CD4-positive, CD25-positive, alpha-beta regulatory T cell (primary cell): ENCODE measurements around the gene OCA2. TPM values are rescaled to one million over a fixed set of nuclear protein-coding genes. Genes with fewer than 3 reads are reported as not detected.

Experiments used
- ATAC-seq, 2 donors: fragments of 150-1000 bp; cut with Tn5 transposase; one replicate each; pipeline ENCODE4 v1.10.0; 2021; ENCODE audit warnings: low read depth in 2 of 2, moderate number of reproducible peaks in 2 of 2, moderate library complexity in 1 of 2
- DNase-seq, 3 donors: peaks; one replicate each; pipeline versions ENCODE4 v3.0.0 to v3.0.0-alpha.2; 2012 to 2022; ENCODE audit warnings: mixed read lengths in 1 of 3
- H3K27ac ChIP-seq: one replicate; pipeline ENCODE4 v1.7.0; 2013; ENCODE audit warnings: mild to moderate bottlenecking, low read length; ENCODE audit not compliant: insufficient read depth, poor library complexity, severe bottlenecking
- H3K27me3 ChIP-seq: one replicate; pipeline ENCODE4 v1.7.0; 2013; ENCODE audit warnings: low read length; ENCODE audit not compliant: control insufficient read depth, insufficient read depth
- H3K36me3 ChIP-seq: one replicate; pipeline ENCODE4 v1.7.0; 2013; ENCODE audit warnings: mild to moderate bottlenecking, low read length, moderate library complexity; ENCODE audit not compliant: control insufficient read depth, insufficient read depth
- H3K4me1 ChIP-seq: 2 replicates; pipeline ENCODE4 v1.7.0; 2013; ENCODE audit warnings: mild to moderate bottlenecking, low read length; ENCODE audit not compliant: insufficient read depth, control insufficient read depth, poor library complexity, severe bottlenecking
- H3K4me3 ChIP-seq: one replicate; pipeline ENCODE4 v1.7.0; 2013; ENCODE audit warnings: low read depth, mild to moderate bottlenecking, low read length, moderate library complexity
- H3K9me3 ChIP-seq, 2 experiments: 1 replicate in 1 of 2; 2 replicates in 1 of 2; pipeline ENCODE4 v1.7.0; 2013; ENCODE audit warnings: low read length in 2 of 2, mild to moderate bottlenecking in 1 of 2, moderate library complexity in 1 of 2; ENCODE audit not compliant: control insufficient read depth in 2 of 2
- H3K27ac Mint-ChIP-seq, 3 donors: one replicate each; pipeline ENCODE4 v1.8.0; 2020 to 2022; ENCODE audit warnings: mild to moderate bottlenecking in 3 of 3, mixed read lengths in 3 of 3, moderate library complexity in 2 of 3
- H3K27me3 Mint-ChIP-seq: one replicate; pipeline ENCODE4 v1.8.0; 2022; ENCODE audit warnings: mild to moderate bottlenecking, mixed read lengths
- H3K36me3 Mint-ChIP-seq: one replicate; pipeline ENCODE4 v1.8.0; 2020; ENCODE audit warnings: mixed read lengths
- H3K4me1 Mint-ChIP-seq, 4 donors: one replicate each; pipeline ENCODE4 v1.8.0; 2020 to 2022; ENCODE audit warnings: mixed read lengths in 4 of 4, mild to moderate bottlenecking in 1 of 4
- H3K4me3 Mint-ChIP-seq, 4 donors: one replicate each; pipeline ENCODE4 v1.8.0; 2020 to 2022; ENCODE audit warnings: mild to moderate bottlenecking in 4 of 4, mixed read lengths in 4 of 4, moderate library complexity in 3 of 4
- H3K9me3 Mint-ChIP-seq, 7 donors: one replicate each; pipeline ENCODE4 v1.8.0; 2020 to 2022; ENCODE audit warnings: mixed read lengths in 7 of 7, mild to moderate bottlenecking in 3 of 7, moderate library complexity in 2 of 7
- polyA plus RNA-seq, 4 donors: library from polyadenylated mRNA; unstranded; fragments of 300-500 nt; fragmentation: Illumina TruSeq; gene quantifications; one replicate each; pipeline ENCODE4 v1.2.3, GENCODE V29; 2021
- total RNA-seq: library from RNA; stranded (reverse); gene quantifications from one replicate; pipeline ENCODE4 v1.2.3, GENCODE V29; 2022

OCA2 gene
- total and polyA plus RNA-seq, 5 donors from 2014 or later = not detected

- peaks cover 66% of the 10 kb centered on the region for H3K36me3 ChIP-seq
- ATAC-seq (no peak), DNase-seq (no peak)
- H3K27ac ChIP-seq = no peak overlapping the region
- H3K4me3 ChIP-seq = no peak overlapping the region
- Mint-ChIP-seq H3K27ac (no peak overlapping the region), H3K36me3 (peaks cover 48% of the 10 kb centered on the region), H3K27me3 (no peaks in the 10 kb centered on the region), H3K9me3 (peaks cover 0 to 2% (median 0%) of the 10 kb centered on the region in 7 donors), H3K4me3 (no peak overlapping the region), H3K4me1 (peaks cover 0 to 5% (median 0%) of the 10 kb centered on the region in 4 donors)
- no peaks in the 10 kb centered on the region for H3K4me1 ChIP-seq
- no peaks in the 10 kb centered on the region for H3K9me3 ChIP-seq
- no peaks in the 10 kb centered on the region for H3K27me3 ChIP-seq
Measured at GRCh38 chr15:28118083-28118482, 19.0 kb upstream of the OCA2 start.

DNA sequence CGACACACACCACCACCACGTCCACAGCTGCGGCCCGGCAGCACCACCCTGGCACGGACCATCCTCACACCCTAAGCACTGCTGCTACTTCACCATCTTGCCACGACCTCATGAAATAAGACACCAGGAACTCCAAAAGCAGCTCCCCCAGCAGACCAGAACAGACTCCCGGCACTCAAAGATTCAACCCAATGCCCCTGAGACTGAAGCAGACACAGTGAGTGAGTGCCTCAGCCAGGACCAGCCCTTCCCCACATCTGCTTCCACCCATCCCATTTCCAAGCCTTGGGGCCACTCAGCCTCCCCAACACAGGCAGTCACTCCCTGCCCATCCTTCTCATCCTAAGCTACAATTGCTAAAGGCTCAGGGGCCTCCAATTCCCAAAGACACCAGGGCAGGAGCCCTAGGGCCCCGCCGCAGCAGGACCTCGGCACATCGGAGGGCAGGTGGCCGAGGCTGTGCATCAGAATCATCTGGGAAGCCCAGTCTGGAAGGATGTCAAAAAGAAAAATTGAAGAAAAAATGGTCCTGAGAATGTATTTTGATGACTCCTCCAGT lies 18.4 kb upstream of the OCA2 start:
- Mint-ChIP-seq H3K27me3 (no peaks in the 10 kb centered on the region), H3K4me1 (peaks cover 0 to 5% (median 0%) of the 10 kb centered on the region in 4 donors), H3K36me3 (peaks cover 48% of the 10 kb centered on the region), H3K9me3 (peaks cover 0 to 2% (median 0%) of the 10 kb centered on the region in 7 donors), H3K27ac (peak overlapping the region in 1 of 3 donors; percentile 47), H3K4me3 (no peak overlapping the region)
- Histone ChIP-seq H3K4me3 (no peak overlapping the region), H3K36me3 (peaks cover 72% of the 10 kb centered on the region), H3K27ac (no peak overlapping the region), H3K27me3 (no peaks in the 10 kb centered on the region), H3K9me3 (no peaks in the 10 kb centered on the region), H3K4me1 (no peaks in the 10 kb centered on the region)
- no peak for DNase-seq
- no peak for ATAC-seq

DNA sequence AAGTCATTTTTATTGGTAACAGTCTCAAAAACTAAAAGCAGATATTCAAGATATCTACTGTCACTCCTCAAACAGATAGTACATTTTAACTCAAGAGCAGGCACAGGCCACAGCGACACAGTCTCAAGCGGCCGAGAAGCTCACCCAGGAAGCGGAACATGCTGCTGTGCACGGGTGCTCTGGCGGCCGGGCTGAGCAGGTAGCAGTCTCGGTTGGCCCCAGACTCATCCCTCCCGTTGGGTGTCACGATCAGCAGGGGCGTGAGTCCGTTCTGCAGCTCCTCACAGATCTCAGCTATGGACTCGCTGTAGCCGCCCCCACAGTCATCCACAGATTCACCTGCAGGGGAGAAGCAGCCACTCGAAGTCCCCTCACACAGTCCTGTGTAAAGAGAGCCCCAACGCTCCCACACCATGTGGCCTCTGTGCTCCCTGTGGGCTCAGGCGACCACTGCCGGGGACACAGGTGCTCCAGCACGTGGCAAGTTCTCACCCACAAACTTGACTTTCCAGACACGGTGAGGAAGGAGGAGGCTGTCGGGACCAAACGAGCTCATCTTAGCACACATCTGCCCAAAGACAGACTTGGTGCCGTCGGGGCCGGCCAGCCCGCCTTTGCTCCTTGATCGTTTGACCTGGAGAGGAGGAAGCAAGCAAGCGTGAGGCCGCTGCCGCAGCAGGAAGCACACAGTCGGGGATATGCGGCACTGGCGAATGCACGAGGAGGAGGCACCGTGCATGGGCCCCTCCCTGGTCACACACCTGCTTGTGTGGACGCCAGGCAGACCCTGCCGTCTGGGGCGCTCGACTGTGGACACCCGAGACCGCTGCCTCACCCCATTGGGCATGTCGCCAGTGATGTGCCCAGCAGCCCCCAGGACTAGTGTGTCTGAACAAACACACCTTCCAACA lies 17.7 kb upstream of the OCA2 start:
- Mint-ChIP-seq H3K4me3 (no peak overlapping the region), H3K36me3 (peaks cover 55% of the 10 kb centered on the region), H3K27ac (peak overlapping the region in 1 of 3 donors; percentile 47)

GRCh38 chr15:28115871-28116270 lies 16.8 kb upstream of the OCA2 start:
- peak overlapping the region in 1 of 3 donors; percentile 28 for H3K27ac Mint-ChIP-seq
- no peak overlapping the region for H3K4me3 ChIP-seq
- H3K9me3 ChIP-seq = no peaks in the 10 kb centered on the region
- ATAC-seq (no peak), DNase-seq (no peak)
- H3K36me3 Mint-ChIP-seq = peaks cover 55% of the 10 kb centered on the region
- no peaks in the 10 kb centered on the region for H3K27me3 ChIP-seq
- no peaks in the 10 kb centered on the region for H3K4me1 ChIP-seq
- H3K4me1 Mint-ChIP-seq = peaks cover 0 to 5% (median 0%) of the 10 kb centered on the region in 4 donors
- no peak overlapping the region for H3K4me3 Mint-ChIP-seq
- H3K27me3 Mint-ChIP-seq = no peaks in the 10 kb centered on the region
- H3K36me3 ChIP-seq = peaks cover 77% of the 10 kb centered on the region
- H3K9me3 Mint-ChIP-seq = no peaks in the 10 kb centered on the region
- no peak overlapping the region for H3K27ac ChIP-seq

More for the DNA sequence above, 17.7 kb upstream of the OCA2 start:
- Mint-ChIP-seq H3K27me3 (no peaks in the 10 kb centered on the region), H3K4me1 (peaks cover 0 to 5% (median 0%) of the 10 kb centered on the region in 4 donors), H3K9me3 (peaks cover 0 to 2% (median 0%) of the 10 kb centered on the region in 7 donors)
- H3K27me3 ChIP-seq = no peaks in the 10 kb centered on the region
- no peaks in the 10 kb centered on the region for H3K4me1 ChIP-seq
- H3K27ac ChIP-seq = no peak overlapping the region
- ATAC-seq (no peak), DNase-seq (no peak)
- H3K36me3 ChIP-seq = peaks cover 80% of the 10 kb centered on the region
- H3K9me3 ChIP-seq = no peaks in the 10 kb centered on the region
- no peak overlapping the region for H3K4me3 ChIP-seq

- Mint-ChIP-seq H3K27ac (peak overlapping the region in 2 of 3 donors; percentile 28 to 74), H3K27me3 (no peaks in the 10 kb centered on the region), H3K4me3 (no peak overlapping the region), H3K9me3 (no peaks in the 10 kb centered on the region), H3K4me1 (peaks cover 0 to 8% (median 0%) of the 10 kb centered on the region in 4 donors), H3K36me3 (peaks cover 51% of the 10 kb centered on the region)
- Histone ChIP-seq H3K4me1 (no peaks in the 10 kb centered on the region), H3K9me3 (no peaks in the 10 kb centered on the region), H3K27me3 (no peaks in the 10 kb centered on the region), H3K36me3 (peaks cover 68% of the 10 kb centered on the region), H3K4me3 (no peak overlapping the region), H3K27ac (no peak overlapping the region)
- DNase-seq = no peak
- ATAC-seq = no peak
Measured at GRCh38 chr15:28114721-28115622, 15.9 kb upstream of the OCA2 start.

DNA sequence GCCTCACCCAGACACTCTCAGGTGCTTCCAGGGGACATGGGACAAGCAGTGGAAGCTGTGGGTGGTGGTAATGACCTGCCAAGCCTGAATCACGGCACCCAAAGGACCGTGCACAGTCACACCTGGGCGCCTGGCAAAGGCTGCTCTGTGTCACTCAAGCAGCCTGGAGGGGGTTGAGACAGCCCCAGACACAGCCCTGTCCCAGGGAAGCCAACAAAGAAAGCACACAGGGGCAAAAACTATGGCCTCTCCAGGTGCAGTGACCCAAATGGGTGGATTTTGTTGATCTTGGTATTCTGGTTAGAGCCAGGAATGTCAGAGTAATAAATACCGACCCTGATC lies 15.0 kb upstream of the OCA2 start:
- no peak overlapping the region for H3K27ac ChIP-seq
- no peaks in the 10 kb centered on the region for H3K9me3 ChIP-seq
- H3K36me3 Mint-ChIP-seq = peaks cover 54% of the 10 kb centered on the region
- ATAC-seq (no peak), DNase-seq (no peak)
- no peaks in the 10 kb centered on the region for H3K27me3 Mint-ChIP-seq
- H3K9me3 Mint-ChIP-seq = no peaks in the 10 kb centered on the region
- no peaks in the 10 kb centered on the region for H3K4me1 ChIP-seq
- peaks cover 0 to 8% (median 1%) of the 10 kb centered on the region in 4 donors for H3K4me1 Mint-ChIP-seq
- H3K36me3 ChIP-seq = peaks cover 65% of the 10 kb centered on the region
- H3K4me3 Mint-ChIP-seq = no peak overlapping the region
- H3K27ac Mint-ChIP-seq = no peak overlapping the region
- no peaks in the 10 kb centered on the region for H3K27me3 ChIP-seq
- H3K4me3 ChIP-seq = no peak overlapping the region

DNA sequence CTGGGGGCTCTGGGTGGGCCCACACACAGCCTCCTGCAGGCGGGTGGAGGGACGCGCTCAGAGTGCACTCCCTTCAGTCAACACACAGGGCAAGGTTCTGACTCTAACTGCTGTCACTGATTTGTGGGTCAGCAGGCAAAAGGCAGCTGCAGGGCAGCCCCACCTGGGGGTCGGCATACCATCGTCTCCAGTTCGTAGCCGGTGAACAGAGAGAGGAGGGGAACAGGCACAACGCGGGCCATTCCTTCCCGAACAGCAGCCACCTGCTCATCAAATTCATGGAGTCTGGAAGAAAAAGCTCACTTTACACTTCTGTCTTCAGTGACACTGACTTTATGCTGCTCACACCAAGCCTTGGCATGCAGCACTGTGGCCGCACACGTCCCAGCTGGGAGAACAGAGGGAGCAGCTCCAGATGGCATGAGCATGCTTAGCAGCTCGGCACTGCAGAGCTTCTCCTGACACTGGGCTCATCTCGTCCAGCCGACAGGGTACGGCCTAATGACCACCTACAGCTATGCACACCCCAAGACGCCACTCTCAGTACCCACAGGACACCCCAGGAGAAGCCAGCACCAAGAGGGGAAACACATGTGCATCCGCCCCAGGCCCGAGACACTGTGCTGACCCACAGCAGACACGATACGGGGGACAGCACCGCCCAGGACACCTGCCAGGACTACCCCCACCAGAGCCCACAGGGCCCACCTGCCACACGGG lies 14.4 kb upstream of the OCA2 start:
- Histone ChIP-seq H3K36me3 (peaks cover 60% of the 10 kb centered on the region), H3K4me1 (no peaks in the 10 kb centered on the region), H3K27me3 (no peaks in the 10 kb centered on the region), H3K9me3 (no peaks in the 10 kb centered on the region), H3K4me3 (no peak overlapping the region), H3K27ac (no peak overlapping the region)
- H3K9me3 Mint-ChIP-seq = no peaks in the 10 kb centered on the region
- peaks cover 54% of the 10 kb centered on the region for H3K36me3 Mint-ChIP-seq
- ATAC-seq (no peak), DNase-seq (no peak)
- no peak overlapping the region for H3K27ac Mint-ChIP-seq
- H3K4me1 Mint-ChIP-seq = peaks cover 0 to 8% (median 1%) of the 10 kb centered on the region in 4 donors
- H3K27me3 Mint-ChIP-seq = peaks cover 4% of the 10 kb centered on the region
- peak overlapping the region in 1 of 4 donors; percentile 74 for H3K4me3 Mint-ChIP-seq
